ENCODE results near the gene PVALB. TPM values are rescaled to one million over a fixed set of nuclear protein-coding genes. Genes with fewer than 3 reads are reported as not detected.
A peak's percentile ranks its signal among the peaks of the same experiment; 100 is the strongest.

PVALB gene
- total RNA-seq, 3 donors from 2014 or later: 1.8 TPM; not detected in 2

DNA sequence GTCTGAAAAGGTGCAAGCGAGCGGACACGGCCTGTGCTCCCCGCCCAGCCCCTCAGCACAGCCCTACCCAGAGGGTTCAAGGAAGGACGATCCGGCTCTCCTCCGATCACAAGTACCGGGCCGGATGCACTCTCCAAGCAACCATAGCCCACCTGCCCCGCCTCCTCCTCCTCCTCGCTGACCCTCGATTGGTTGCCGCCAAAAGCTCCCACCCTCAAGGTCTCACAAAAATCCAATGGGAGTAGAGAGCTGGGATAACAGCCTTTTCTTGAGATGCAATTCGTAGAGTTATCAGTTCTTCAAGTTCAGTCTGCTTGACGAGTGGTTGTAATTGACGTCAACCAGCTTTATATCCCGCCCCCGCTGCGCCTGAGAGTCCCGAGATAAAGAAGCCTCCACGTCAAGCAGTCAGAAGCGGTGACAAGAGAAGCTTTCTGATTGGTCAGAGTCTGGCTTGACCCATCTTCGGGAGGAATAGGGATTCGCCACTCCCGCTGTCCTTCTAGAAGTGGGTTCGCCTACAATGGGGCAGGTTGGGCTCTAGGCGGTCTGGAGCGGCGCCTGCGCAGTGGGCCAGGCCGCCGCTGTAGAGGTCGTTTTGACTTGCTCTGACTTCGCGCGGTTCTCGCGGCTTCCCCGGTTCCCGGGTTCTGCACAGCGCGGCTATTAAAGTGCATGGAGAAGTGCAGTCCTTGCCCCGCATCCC, 40.7 kb downstream of the PVALB start, which contains the start of gene IFT27:
TSS of gene IFT27 (minus strand) at position 156 of the 706 bp plus-strand sequence. CDS start 412 bp downstream, outside the sequence.
- peak within 1 kb of the TSS; percentile 91 to 98 (median 93) for H3K4me3 ChIP-seq
- peak; percentile 97 to 99 for DNase-seq (ENCODE audit: low spot score in 2 of 2)
- TF ChIP-seq POLR2A (IDR thresholded peaks at IDR 0.05): no peak
- no peak for TF ChIP-seq CTCF (IDR thresholded peaks at IDR 0.05)
- peak in 2 of 3 donors; percentile 30 to 67 for TF ChIP-seq POLR2AphosphoS5 (IDR thresholded peaks at IDR 0.05)
- no peaks in the 10 kb centered on the region for H3K9me3 ChIP-seq
- intact Hi-C loops (cut with DNase I; ENCODE audit: low total_unique reads): no loop called here
- no peaks in the 10 kb centered on the region for H3K36me3 ChIP-seq
- H3K27ac ChIP-seq: peak within 1 kb of the TSS; percentile 87 to 94
- H3K27me3 ChIP-seq: no peaks in the 10 kb centered on the region
- peaks cover 0 to 6% of the 10 kb centered on the region in 2 donors for H3K4me1 ChIP-seq

DNA sequence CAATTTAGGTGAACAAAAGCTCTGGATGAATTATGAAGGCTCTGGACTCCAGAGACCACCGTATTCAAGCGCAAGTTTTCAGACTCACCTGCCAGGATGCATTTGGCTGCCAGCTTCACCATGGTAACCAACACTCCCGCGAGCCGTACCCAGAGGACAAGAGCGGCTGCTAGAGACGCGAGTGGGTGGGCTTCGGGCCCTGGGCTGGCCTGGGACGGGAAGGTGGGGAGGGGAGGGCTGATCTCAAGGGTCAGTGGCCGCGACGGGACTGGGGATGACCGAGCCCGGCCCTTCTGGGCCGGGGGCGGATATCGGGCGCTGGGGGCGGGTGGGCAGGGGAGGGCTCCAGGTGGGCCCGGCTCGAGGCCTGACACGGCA, 41.3 kb downstream of the PVALB start:
- peaks cover 0 to 6% of the 10 kb centered on the region in 2 donors for H3K4me1 ChIP-seq
- H3K27ac ChIP-seq: peak overlapping the region; percentile 87 to 94
- peak overlapping the region; percentile 91 to 98 (median 93) for H3K4me3 ChIP-seq
- H3K9me3 ChIP-seq: no peaks in the 10 kb centered on the region
- no peaks in the 10 kb centered on the region for H3K27me3 ChIP-seq
- H3K36me3 ChIP-seq: no peaks in the 10 kb centered on the region
- intact Hi-C loops (cut with DNase I; ENCODE audit: low total_unique reads): no loop called here
- peak in 1 of 2 donors; percentile 36 for DNase-seq (ENCODE audit: low spot score in 2 of 2)
- no peak for TF ChIP-seq CTCF (IDR thresholded peaks at IDR 0.05)
- no peak for TF ChIP-seq POLR2A (IDR thresholded peaks at IDR 0.05)
- no peak for TF ChIP-seq POLR2AphosphoS5 (IDR thresholded peaks at IDR 0.05)

- Histone ChIP-seq H3K4me1 (peaks cover 0 to 6% of the 10 kb centered on the region in 2 donors), H3K4me3 (no peak overlapping the region), H3K27me3 (no peaks in the 10 kb centered on the region), H3K27ac (no peak overlapping the region), H3K9me3 (no peaks in the 10 kb centered on the region), H3K36me3 (no peaks in the 10 kb centered on the region)
- intact Hi-C loops (cut with DNase I; ENCODE audit: low total_unique reads): no loop called here
- no peak for DNase-seq (ENCODE audit: low spot score in 2 of 2)
- TF ChIP-seq POLR2A (IDR thresholded peaks at IDR 0.05): no peak
- no peak for TF ChIP-seq CTCF (IDR thresholded peaks at IDR 0.05)
- no peak for TF ChIP-seq POLR2AphosphoS5 (IDR thresholded peaks at IDR 0.05)
Measured at GRCh38 chr22:36773935-36774334, 42.9 kb downstream of the PVALB start.

GRCh38 chr22:36772451-36772850, 44.4 kb downstream of the PVALB start:
- Histone ChIP-seq H3K9me3 (no peaks in the 10 kb centered on the region), H3K4me3 (no peak overlapping the region), H3K4me1 (peaks cover 0 to 6% of the 10 kb centered on the region in 2 donors), H3K27ac (no peak overlapping the region), H3K36me3 (no peaks in the 10 kb centered on the region), H3K27me3 (no peaks in the 10 kb centered on the region)
- TF ChIP-seq POLR2AphosphoS5 (IDR thresholded peaks at IDR 0.05): no peak
- no peak for TF ChIP-seq CTCF (IDR thresholded peaks at IDR 0.05)
- no peak for TF ChIP-seq POLR2A (IDR thresholded peaks at IDR 0.05)
- DNase-seq (ENCODE audit: low spot score in 2 of 2): peak in 1 of 2 donors; percentile 47
- intact Hi-C loops (cut with DNase I; ENCODE audit: low total_unique reads): no loop called here

GRCh38 chr22:36771356-36772063, 45.3 kb downstream of the PVALB start:
- peak in 1 of 2 donors; percentile 45 for DNase-seq (ENCODE audit: low spot score in 2 of 2)
- intact Hi-C loops (cut with DNase I; ENCODE audit: low total_unique reads): no loop called here

More at GRCh38 chr22:36771356-36772063, 45.3 kb downstream of the PVALB start:
- TF ChIP-seq POLR2AphosphoS5 (IDR thresholded peaks at IDR 0.05): no peak
- no peak for TF ChIP-seq CTCF (IDR thresholded peaks at IDR 0.05)
- TF ChIP-seq POLR2A (IDR thresholded peaks at IDR 0.05): no peak
- Histone ChIP-seq H3K27ac (no peak overlapping the region), H3K4me1 (peaks cover 0 to 6% of the 10 kb centered on the region in 2 donors), H3K4me3 (no peak overlapping the region), H3K9me3 (no peaks in the 10 kb centered on the region), H3K27me3 (no peaks in the 10 kb centered on the region), H3K36me3 (no peaks in the 10 kb centered on the region)
